Measurements from ENCODE around the gene CXCL16.

DNA sequence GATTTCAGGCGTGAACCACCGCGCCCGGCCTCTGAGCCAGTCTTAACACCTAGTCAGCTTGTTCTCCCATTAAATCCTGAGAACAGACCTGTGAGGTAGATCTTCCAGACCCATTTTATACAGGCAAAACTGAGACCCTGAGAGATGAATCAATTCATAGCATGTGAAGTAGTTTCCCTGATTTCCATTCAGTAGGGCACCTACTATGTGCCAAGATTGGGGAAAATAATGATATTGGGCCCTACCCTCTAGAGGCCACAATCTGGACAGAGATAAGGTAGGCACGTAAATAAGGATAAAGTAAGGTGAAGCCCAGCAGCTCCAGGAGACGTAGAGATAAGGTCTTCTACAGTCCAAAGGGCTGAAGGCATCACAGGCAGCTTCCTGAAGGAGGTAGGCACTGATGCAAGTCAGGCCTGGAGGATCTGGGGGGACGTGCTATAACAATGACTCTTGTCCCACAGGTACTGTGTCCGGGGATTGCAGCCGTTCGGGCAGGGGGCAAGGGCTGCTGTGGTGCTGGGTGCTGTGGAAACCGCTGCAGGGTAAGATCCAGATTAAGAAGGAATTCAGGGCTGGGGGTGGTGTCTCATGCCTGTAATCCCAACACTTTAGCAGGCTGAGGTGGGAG, 40.7 kb upstream of the CXCL16 start:
- TF ChIP-seq, protein P1, sequence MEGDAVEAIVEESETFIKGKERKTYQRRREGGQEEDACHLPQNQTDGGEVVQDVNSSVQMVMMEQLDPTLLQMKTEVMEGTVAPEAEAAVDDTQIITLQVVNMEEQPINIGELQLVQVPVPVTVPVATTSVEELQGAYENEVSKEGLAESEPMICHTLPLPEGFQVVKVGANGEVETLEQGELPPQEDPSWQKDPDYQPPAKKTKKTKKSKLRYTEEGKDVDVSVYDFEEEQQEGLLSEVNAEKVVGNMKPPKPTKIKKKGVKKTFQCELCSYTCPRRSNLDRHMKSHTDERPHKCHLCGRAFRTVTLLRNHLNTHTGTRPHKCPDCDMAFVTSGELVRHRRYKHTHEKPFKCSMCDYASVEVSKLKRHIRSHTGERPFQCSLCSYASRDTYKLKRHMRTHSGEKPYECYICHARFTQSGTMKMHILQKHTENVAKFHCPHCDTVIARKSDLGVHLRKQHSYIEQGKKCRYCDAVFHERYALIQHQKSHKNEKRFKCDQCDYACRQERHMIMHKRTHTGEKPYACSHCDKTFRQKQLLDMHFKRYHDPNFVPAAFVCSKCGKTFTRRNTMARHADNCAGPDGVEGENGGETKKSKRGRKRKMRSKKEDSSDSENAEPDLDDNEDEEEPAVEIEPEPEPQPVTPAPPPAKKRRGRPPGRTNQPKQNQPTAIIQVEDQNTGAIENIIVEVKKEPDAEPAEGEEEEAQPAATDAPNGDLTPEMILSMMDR (IDR thresholded peaks at IDR 0.05; ENCODE audit: low read length), result no peak
- no peak for TF ChIP-seq EZH2 (IDR thresholded peaks at IDR 0.05; ENCODE audit: borderline replicate concordance, low read length)

Measured in OCI-LY1 (cell line).